Kidney (tissue), 14 donors: ENCODE data around the gene CNPY1. TPM values are rescaled to one million over a fixed set of nuclear protein-coding genes. Genes with fewer than 3 reads are reported as not detected.

Source experiments
- DNase-seq, 5 donors: peaks; one replicate each; pipeline ENCODE4 v3.0.0-alpha.2; 2013 to 2020
- FAIRE-seq: peaks from 2 replicates; lab custom pipeline; 2012; peaks lifted over from hg19 to GRCh38; lab: Jason Lieb, UNC
- H3K27ac ChIP-seq, 2 donors: one replicate each; pipeline ENCODE4 v1.7.0; 2013; ENCODE audit warnings: low read depth in 2 of 2, low read length in 2 of 2, inconsistent platforms in 1 of 2
- H3K27me3 ChIP-seq: one replicate; pipeline ENCODE4 v1.7.1; 2013; ENCODE audit warnings: low read length, inconsistent platforms; ENCODE audit not compliant: control insufficient read depth, insufficient read depth
- H3K36me3 ChIP-seq, 3 donors: one replicate each; pipeline versions ENCODE4 v1.7.0 to v1.7.1; 2013; ENCODE audit warnings: low read length in 3 of 3, control low read depth in 1 of 3, inconsistent platforms in 1 of 3; ENCODE audit not compliant: insufficient read depth in 3 of 3, control insufficient read depth in 2 of 3
- H3K4me1 ChIP-seq, 3 donors: one replicate each; pipeline versions ENCODE4 v1.7.0 to v1.7.1; 2013; ENCODE audit warnings: low read length in 3 of 3, inconsistent platforms in 1 of 3, low read depth in 1 of 3; ENCODE audit not compliant: control insufficient read depth in 2 of 3, insufficient read depth in 2 of 3
- H3K4me3 ChIP-seq, 3 donors: one replicate each; pipeline versions ENCODE4 v1.7.0 to v1.8.1; 2013; ENCODE audit warnings: low read length in 3 of 3, control low read depth in 1 of 3, inconsistent platforms in 1 of 3
- H3K9ac ChIP-seq, 3 donors: one replicate each; pipeline versions ENCODE4 v1.7.0 to v1.7.1; 2013; ENCODE audit warnings: low read length in 3 of 3, control low read depth in 1 of 3, inconsistent platforms in 1 of 3
- H3K9me3 ChIP-seq, 3 donors: one replicate each; pipeline versions ENCODE4 v1.7.0 to v1.7.1; 2013; ENCODE audit warnings: low read length in 3 of 3, control low read depth in 1 of 3, inconsistent platforms in 1 of 3; ENCODE audit not compliant: control insufficient read depth in 2 of 3, insufficient read depth in 1 of 3
- CTCF ChIP-seq: IDR thresholded peaks from 3 replicates; pipeline ENCODE4 v1.5.1; 2012; ENCODE audit warnings: mild to moderate bottlenecking, moderate library complexity, borderline replicate concordance; ENCODE audit not compliant: insufficient read depth; ENCODE audit errors: extremely low read depth
- intact Hi-C: fragments of 100-400 bp; cut with DNase I; formaldehyde crosslinking; loops from one replicate; pipeline ENCODE4 v1.11.1; 2022
- polyA plus RNA-seq: library from polyadenylated mRNA; stranded (reverse); fragments of 350-450 nt; fragmentation: Illumina TruSeq; extraction: RNeasy Lipid Tissue Mini Kit (QIAGEN cat#74804); gene quantifications from one replicate; pipeline ENCODE4 v1.2.3, GENCODE V29; 2014; ENCODE audit warnings: low read depth, low replicate concordance; ENCODE audit not compliant: insufficient read depth
- total RNA-seq: library from RNA; stranded (reverse); fragmentation: NEBNext Ultra II Directional; extraction: Animal tissue kit (Norgen Biotek cat#: 25700); gene quantifications from one replicate; pipeline ENCODE4 v1.2.1, GENCODE V29; 2021
- donor health status: control.
- donor health status: control.
- donor health status: control.
- donor health status: control.
- donor health status: control.
- donor health status: DM: yes; HTN: yes; CAD: no.
- donor health status: Normal renal cell carcinoma (clear cell type).

Gene CNPY1
- total and polyA plus RNA-seq, 2 donors from 2014 or later: not detected

DNA sequence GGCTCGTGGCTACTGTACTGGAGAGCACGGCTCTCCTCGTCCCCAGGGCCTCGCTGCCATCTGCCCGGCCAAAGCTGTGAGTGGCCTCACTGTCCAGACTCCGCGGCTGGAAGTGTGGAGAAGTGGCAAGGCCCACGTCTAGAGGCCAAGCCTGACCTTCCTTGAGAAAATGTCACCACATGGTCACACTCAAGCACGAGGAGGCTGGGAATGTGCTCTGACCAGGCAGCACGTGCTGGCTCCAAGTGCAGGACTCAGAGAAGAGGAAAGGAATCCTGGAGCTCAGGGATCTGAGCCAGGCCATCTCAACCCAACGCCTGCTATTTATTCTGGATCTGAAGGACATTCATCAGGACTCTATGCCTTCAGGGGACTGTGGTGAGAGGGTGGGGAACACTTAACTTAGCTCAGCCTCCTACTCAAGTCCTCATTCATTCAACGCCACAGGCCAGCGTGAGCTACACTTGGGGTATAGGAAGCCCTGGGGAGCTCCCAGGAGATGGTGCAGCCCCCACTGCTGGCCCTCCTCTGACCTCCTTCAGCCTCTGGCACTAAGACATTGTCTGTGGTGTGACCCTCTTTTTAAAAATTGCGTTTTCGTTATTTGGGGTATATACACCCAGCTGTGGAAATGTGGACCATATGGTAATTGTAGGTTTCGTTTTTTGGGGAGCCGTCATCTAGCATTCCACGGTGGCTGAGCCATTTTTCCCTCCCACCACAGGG, 59.4 kb downstream of the CNPY1 start:
- Histone ChIP-seq H3K4me1 (peaks cover 0 to 3% (median 0%) of the 10 kb centered on the region in 3 donors), H3K4me3 (no peak overlapping the region), H3K27me3 (peaks cover 15% of the 10 kb centered on the region), H3K27ac (no peak overlapping the region), H3K9ac (no peak overlapping the region), H3K9me3 (no peaks in the 10 kb centered on the region), H3K36me3 (no peaks in the 10 kb centered on the region)
- FAIRE-seq (no peak), DNase-seq (no peak)
- intact Hi-C loops: no loop called here
- TF ChIP-seq CTCF: no peak

DNA sequence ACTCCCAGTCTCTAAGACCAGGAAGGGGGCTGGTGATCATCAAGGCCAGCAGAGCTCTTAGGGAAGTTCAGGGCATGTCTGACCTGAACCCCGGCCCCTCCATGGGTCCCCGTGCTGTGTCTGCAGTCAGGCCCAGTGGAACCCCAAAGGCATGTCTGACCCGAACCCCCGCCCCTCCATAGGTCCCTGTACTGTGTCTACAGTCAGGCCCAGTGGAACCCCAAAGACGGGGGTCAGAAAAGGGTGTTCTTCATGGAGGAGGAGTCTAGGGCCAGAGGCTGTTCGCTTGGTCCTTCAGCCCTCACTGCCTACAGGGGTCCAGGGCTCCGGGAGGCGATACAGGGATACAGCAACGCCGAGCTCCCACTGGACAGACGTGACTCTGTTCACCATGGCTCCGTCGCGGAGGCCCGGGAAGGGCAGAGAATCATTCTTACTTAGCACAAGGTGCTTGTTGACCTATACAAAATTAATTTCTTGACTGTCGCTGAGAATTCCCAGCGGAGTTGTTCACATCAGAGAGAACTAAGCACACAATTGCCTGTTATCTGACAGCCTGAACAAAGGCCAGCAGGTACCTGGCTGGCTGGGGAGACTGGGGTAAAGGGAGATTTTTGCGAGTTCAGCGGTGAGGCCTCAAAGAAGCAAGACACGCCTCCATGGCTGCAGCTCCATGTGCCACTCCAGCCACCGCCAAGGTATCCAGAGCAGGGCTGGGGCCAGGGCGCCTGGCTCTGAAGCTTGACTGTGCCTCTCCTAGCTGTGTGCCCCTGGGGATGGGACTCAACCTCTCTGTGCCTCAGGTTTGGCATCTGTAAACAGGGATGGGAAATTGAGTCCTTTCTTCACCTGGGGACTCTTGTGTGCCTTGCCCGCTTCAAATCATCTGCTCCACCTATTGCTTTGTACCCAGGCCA, 61.6 kb downstream of the CNPY1 start:
- no peak for FAIRE-seq
- intact Hi-C loops: no loop called here

GRCh38 chr7:155483868-155484325, 62.5 kb downstream of the CNPY1 start:
- peak in 3 of 5 donors; percentile 39 to 71 (median 66) for DNase-seq
- H3K27ac ChIP-seq: no peak overlapping the region
- intact Hi-C loops: no loop called here
- peaks cover 16% of the 10 kb centered on the region for H3K27me3 ChIP-seq
- no peaks in the 10 kb centered on the region for H3K36me3 ChIP-seq
- no peak overlapping the region for H3K9ac ChIP-seq
- no peaks in the 10 kb centered on the region for H3K4me1 ChIP-seq
- FAIRE-seq: no peak
- H3K4me3 ChIP-seq: no peak overlapping the region
- H3K9me3 ChIP-seq: no peaks in the 10 kb centered on the region
- no peak for TF ChIP-seq CTCF

More for the DNA sequence above, 61.6 kb downstream of the CNPY1 start:
- Histone ChIP-seq H3K36me3 (no peaks in the 10 kb centered on the region), H3K4me1 (no peaks in the 10 kb centered on the region), H3K4me3 (no peak overlapping the region), H3K27ac (no peak overlapping the region), H3K9ac (no peak overlapping the region), H3K9me3 (no peaks in the 10 kb centered on the region), H3K27me3 (peaks cover 16% of the 10 kb centered on the region)
- DNase-seq: peak in 1 of 5 donors; percentile 38
- TF ChIP-seq CTCF: no peak
